IPS-15b (cell line): ENCODE data around the gene POLE.

Source experiments
- H3K27me3 ChIP-seq: one replicate; pipeline ENCODE4 v1.6.1; 2013; ENCODE audit warnings: low read length; ENCODE audit not compliant: control insufficient read depth, insufficient read depth
- H3K36me3 ChIP-seq: one replicate; pipeline ENCODE4 v1.6.1; 2013; ENCODE audit warnings: low read length; ENCODE audit not compliant: control insufficient read depth, insufficient read depth
- H3K4me1 ChIP-seq: one replicate; pipeline ENCODE4 v1.6.1; 2013; ENCODE audit warnings: mild to moderate bottlenecking, low read length; ENCODE audit not compliant: control insufficient read depth, insufficient read depth
- H3K4me3 ChIP-seq: one replicate; pipeline ENCODE4 v1.5.1; 2013; ENCODE audit warnings: low read depth, low read length
- H3K9ac ChIP-seq: one replicate; pipeline ENCODE4 v1.6.1; 2013; ENCODE audit warnings: low read depth, mild to moderate bottlenecking, low read length
- H3K9me3 ChIP-seq: one replicate; pipeline ENCODE4 v1.6.1; 2013; ENCODE audit warnings: mild to moderate bottlenecking, low read length; ENCODE audit not compliant: control insufficient read depth, insufficient read depth

The POLE gene

DNA sequence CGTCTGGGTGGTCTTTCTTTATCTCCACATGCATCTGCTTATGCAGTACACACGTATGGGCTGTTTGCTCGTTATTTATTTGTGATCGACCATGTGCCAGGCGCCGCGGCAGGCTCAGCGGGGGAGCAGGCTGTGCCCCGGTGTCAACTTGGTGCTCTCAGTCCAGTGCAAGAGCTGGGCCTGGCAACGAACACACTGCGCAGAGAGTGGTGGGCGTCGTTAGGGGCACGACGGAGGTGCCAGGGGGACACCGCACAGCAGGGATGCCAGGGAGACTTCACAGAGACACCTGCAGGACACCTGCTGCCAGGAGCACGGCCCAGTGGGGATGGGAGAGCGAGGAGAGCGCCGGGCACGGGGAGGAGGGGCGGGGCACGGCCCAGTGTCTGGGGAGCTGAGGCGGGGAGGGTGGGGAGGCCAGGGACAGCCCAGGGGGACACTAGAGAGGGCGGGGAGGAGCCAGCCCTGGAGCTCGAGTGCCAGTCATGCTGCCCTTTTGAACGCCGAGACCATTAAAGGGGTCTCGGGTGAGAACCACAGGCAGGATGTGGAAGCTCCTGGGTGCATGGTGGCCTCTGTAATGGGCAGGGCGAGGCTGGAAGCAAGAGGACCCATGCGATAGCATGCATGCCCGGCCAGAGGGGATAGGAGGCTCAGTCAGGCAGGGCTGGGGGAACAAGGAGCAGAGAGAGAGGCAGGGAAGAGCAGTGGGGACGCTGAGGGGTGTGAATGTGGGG, 76.1 kb downstream of the POLE start:
- H3K4me1 ChIP-seq = no peaks in the 10 kb centered on the region
- no peaks in the 10 kb centered on the region for H3K36me3 ChIP-seq
- no peak overlapping the region for H3K4me3 ChIP-seq
- no peak overlapping the region for H3K9ac ChIP-seq
- H3K27me3 ChIP-seq = peaks cover 82% of the 10 kb centered on the region
- H3K9me3 ChIP-seq = peaks cover 4% of the 10 kb centered on the region

DNA sequence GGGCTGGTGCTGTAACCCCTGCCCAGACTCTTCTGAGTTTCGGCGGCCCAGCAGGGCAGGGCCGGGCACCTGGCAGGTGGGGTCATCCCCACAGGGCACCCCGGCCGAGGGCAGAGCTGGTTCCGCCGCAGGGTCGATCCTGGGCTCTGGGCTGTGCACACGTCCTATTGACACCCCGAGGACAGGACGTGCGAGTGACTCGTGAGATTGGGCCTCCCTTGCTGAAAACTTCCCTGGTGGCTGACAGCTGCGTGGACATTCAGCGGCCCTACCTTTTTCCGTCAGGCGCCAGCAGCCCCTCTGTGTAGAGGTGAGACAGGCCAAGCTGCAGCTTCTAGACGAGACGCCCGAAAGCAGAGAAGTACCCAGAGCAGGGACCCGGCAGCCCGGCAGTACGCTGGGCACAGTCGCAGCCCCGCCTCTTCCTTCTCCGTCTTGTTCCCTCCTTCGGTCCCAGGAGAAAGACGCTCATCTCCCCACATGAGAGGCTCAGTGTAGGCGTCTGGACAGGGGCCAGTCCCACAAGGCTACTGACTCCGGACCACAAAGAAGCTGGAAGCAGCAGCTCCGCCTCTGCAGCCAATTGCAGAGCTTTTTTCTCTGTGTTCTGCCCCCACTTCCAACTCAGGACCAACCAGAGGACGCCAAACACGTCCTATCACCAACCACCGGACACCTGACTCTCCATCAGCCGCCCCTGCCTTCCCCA, 76.9 kb downstream of the POLE start, which contains the start of gene LRCOL1:
Gene LRCOL1, minus strand, starts transcription at position 532 of the 709 bp plus-strand sequence. CDS start 4,331 bp downstream, outside the sequence.
- peaks cover 77% of the 10 kb centered on the region for H3K27me3 ChIP-seq
- no peaks in the 10 kb centered on the region for H3K36me3 ChIP-seq
- H3K9ac ChIP-seq = no peak within 1 kb of the TSS
- H3K9me3 ChIP-seq = peaks cover 4% of the 10 kb centered on the region
- H3K4me1 ChIP-seq = no peaks in the 10 kb centered on the region
- H3K4me3 ChIP-seq = no peak within 1 kb of the TSS

DNA sequence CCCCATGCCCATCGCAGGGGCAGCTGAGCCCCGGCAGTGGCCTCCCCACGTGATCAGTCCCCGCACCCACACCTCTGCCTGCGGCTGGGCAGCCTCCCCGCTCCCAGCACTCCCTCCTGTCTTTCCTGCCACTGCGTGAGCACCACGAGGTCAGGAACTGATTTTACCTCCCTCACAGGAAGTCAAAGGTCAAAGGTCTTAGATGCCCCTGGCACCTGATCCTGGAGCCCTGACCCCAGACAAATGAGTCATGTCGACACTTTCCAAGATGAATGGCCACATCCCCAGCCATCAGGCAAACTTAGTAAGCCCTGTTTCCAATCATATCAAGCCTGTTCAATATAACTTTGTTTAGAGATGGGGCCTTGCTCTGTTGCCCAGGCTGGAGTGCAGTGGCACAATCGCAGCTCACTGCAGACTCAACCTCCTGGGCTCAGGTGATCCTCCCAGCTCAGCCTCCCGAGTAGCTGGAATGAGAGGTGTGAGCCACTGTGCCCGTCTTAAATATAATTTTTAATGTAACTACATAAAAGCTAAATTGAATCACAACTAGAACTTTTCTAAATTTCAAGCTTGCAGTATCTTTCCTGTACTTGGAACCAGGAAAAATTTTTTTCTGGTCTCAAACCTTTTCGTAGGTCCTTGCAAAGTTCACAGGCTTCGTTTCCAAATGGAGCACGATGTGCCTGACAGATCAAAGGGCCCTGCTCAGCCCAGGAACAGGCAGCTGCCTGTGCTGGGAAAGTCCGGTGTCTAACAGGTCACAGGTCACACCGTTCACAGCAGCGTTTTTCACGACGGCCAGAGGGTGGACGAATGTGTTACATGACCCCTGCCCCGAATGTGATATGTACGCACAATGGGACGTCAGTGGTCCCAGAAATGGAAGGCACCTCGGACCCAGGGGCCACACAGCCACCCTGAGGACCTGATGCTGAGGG, 78.6 kb downstream of the POLE start:
- H3K9ac ChIP-seq = no peak overlapping the region
- peaks cover 78% of the 10 kb centered on the region for H3K27me3 ChIP-seq
- H3K4me3 ChIP-seq = no peak overlapping the region
- peaks cover 4% of the 10 kb centered on the region for H3K9me3 ChIP-seq
- H3K4me1 ChIP-seq = no peaks in the 10 kb centered on the region
- H3K36me3 ChIP-seq = no peaks in the 10 kb centered on the region

DNA sequence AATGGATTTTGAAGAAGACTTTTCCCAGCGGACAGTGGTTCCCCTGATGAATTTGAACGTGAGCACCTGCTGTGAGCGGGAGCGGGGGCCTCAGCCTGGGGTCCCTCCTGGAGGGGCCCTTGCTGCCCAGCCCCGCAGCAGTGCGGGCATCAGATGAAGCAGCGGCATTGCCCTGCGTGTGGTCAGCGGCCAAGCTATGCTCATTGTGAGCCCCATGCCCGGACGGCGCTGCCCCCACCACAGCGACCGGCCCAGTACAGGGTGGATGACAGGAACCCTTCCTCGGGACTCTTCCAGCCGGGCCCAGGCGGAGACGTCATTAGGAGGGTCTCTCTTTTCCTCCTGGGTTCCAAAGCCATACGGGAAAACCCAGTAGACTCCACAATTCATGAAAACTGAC, 80.2 kb downstream of the POLE start:
- peaks cover 4% of the 10 kb centered on the region for H3K9me3 ChIP-seq
- H3K27me3 ChIP-seq = peaks cover 75% of the 10 kb centered on the region
- H3K4me1 ChIP-seq = no peaks in the 10 kb centered on the region
- no peak overlapping the region for H3K9ac ChIP-seq
- no peak overlapping the region for H3K4me3 ChIP-seq
- no peaks in the 10 kb centered on the region for H3K36me3 ChIP-seq

DNA sequence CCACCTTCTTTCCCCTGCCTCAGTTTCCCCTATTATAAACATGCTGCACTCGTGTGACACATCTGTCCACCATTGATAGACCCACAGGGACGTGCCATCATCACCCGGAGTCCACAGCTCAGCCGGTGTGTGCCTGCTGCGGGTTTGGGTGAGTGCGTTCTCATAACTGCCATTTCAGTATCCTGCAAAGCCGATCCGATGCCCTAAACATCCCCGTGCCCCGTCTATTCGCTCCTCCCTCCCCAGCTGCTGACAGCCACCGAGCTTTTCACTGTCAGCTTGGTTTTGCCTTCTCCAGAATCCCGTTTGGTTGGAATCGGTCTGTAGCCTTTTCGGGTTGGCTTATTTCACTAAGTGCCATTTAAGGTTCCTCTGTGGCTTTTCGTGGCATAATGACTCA, 80.7 kb downstream of the POLE start:
- Histone ChIP-seq H3K36me3 (no peaks in the 10 kb centered on the region), H3K9me3 (no peaks in the 10 kb centered on the region), H3K27me3 (peaks cover 75% of the 10 kb centered on the region), H3K4me1 (no peaks in the 10 kb centered on the region), H3K4me3 (no peak overlapping the region), H3K9ac (no peak overlapping the region)

DNA sequence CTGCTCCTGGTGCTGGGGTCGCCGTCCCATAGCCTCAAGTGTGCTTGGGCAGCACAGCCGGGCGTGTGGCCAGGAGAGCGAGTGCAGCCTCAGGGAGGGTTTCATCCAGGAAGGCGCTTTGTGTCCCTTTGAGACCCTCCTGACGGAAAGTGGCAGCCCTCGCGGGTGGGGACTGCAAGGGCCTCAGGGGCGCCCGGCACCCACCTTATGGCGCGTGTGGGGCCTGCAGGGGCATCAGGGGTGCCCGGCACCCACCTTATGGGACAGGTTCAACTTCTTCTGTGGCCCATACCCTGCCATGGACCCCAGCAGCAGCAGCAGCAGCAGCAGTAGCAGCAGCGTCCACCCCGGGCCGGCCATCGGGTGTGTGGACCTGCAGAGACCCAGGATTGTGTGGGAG, 81.2 kb downstream of the POLE start:
- H3K9ac ChIP-seq = no peak overlapping the region
- no peaks in the 10 kb centered on the region for H3K9me3 ChIP-seq
- no peaks in the 10 kb centered on the region for H3K4me1 ChIP-seq
- no peaks in the 10 kb centered on the region for H3K36me3 ChIP-seq
- no peak overlapping the region for H3K4me3 ChIP-seq
- H3K27me3 ChIP-seq = peaks cover 77% of the 10 kb centered on the region

DNA sequence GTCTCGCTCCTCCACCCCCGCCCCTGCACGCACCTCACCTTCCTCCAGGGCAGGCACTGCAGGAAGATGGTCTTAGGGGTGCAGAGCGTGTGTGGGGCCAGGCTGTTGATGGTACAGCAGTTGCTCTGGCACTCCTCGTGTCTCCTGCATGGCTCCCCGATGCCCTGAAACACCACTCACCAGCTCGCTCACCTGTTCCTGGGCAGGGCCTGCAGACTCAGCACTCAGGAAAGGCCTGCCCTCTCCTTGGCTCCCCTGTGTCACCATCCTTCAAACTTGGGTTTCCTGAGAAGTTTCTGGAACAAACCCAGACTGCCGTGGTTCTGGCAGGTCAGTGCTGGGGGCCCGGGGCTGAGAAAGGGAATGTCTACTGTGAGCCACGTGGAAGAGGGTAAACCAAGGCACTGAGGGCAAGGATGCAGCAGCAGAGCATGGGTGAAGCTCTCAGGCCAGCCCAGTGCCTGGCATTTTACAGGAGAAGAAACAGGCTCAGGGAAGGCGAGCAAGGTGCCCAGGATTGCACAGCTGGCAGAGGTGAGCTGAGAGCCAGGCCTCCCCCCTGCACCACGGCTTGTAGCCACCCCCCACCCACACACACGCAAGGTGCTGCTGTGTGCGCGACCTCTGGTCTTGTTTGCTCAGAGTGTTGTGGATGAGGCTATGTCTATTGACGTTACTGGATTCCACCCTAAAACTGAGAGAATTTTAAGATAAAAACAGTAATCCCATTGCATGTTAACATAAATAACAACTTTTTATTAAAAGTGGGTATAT, 82.3 kb downstream of the POLE start:
- Histone ChIP-seq H3K27me3 (peaks cover 80% of the 10 kb centered on the region), H3K4me3 (no peak overlapping the region), H3K9me3 (no peaks in the 10 kb centered on the region), H3K4me1 (no peaks in the 10 kb centered on the region), H3K36me3 (no peaks in the 10 kb centered on the region), H3K9ac (no peak overlapping the region)

DNA sequence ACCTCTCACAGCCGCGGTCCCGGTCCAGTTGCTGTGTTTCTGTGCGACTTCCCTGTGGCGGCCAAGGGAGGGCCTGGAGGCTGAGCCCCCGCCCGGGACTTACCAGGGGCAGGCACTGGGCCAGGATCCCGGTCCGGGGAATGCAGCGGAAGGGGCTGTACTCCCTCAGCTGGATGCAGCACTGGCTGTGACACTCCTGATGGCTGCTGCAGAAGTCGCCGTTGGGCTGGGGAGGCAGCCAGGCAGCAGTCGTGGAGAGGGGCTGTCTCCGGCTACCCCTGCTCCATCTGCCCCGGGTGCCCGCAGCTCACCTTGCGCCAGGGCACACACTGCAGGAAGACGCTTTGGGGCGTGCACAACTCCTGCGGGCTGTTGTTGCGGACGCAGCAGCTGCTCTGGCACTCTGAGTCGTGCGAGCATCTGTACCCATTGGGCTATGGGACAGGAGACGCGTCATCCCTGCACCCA, 83.0 kb downstream of the POLE start:
- Histone ChIP-seq H3K4me1 (no peaks in the 10 kb centered on the region), H3K9ac (no peak overlapping the region), H3K36me3 (no peaks in the 10 kb centered on the region), H3K4me3 (no peak overlapping the region), H3K27me3 (peaks cover 79% of the 10 kb centered on the region), H3K9me3 (no peaks in the 10 kb centered on the region)

DNA sequence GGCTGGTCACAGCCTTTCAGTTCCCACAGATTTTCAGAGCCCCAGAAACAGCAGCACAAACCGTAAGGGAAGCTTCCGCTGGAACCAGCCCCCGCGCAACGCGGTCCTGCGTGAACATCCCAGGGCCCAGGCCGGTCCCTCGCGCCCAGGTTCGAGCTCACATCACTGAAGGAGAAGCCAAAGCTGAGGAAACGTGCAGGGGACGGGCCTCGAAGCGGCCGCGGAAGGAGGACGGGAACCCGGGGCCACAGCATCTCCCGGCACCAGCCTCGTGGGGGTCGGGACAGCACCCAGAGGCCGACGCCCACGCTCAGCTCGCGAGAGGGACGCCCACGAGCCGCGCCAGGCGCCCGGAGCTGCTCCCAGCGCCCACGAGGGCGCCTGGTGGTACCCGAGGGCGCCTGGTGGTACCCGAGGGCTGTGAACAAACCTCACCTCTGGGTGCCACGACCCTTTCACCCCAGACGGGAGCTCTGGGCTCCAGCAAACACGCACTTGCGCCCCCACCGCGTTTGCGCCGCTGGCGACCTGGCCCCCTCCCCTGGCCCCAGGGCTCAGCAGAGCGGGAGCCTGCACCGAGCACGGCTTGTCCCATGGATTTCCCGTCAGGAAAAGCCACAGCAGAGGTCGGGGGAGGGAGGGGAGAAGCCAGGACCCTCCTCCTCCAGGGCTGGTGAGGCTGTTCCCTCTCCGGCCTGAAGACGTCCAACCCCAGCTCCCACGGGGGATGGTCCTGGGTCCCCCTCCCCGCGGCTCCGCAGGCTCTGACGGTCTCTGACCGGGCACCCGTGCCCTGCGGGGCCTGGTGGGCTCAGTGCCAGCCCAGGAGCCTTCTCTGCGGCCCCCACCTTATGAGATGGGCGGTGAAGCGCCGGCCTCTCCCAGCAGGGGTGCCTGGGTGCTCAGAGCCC, 83.6 kb downstream of the POLE start:
- Histone ChIP-seq H3K9ac (no peak overlapping the region), H3K4me3 (no peak overlapping the region), H3K36me3 (no peaks in the 10 kb centered on the region), H3K9me3 (no peaks in the 10 kb centered on the region), H3K27me3 (peaks cover 72% of the 10 kb centered on the region), H3K4me1 (no peaks in the 10 kb centered on the region)

DNA sequence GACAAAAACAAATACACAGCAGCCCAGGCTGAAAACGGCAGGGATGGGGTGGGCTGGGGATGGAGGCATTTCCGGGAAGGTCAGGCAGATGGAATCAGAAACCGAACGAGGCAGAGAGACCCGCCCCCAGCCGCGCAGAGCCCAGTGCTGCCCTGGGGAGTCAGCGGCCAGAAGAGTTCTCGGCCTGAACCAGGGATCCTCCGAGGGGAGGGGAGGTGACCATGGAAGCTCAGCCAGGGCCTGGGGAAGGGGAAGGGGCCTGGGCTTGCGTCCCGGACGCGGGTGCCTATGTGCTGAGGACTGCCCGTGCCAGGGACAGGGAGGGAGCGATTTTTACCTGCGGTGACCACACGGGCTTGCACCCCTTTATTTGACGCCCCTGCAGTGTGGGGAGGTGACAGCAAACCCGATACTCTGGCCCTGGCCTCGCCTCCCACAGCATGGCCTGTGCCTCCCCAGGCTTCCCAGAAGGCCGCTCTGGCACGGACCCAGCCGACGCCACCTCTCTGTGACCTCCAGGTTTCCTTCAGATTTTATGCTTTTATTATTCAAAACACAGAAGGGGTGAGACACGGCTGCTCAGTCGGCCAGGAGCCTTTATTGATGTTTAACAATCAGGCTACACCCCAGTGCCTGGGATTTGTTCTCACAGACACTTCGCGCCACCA, 84.4 kb downstream of the POLE start:
- no peak overlapping the region for H3K9ac ChIP-seq
- H3K36me3 ChIP-seq = no peaks in the 10 kb centered on the region
- no peak overlapping the region for H3K4me3 ChIP-seq
- peaks cover 64% of the 10 kb centered on the region for H3K27me3 ChIP-seq
- no peaks in the 10 kb centered on the region for H3K9me3 ChIP-seq
- H3K4me1 ChIP-seq = no peaks in the 10 kb centered on the region
